ENCODE results near the gene GATC. TPM values are rescaled to one million over a fixed set of nuclear protein-coding genes. Genes with fewer than 3 reads are reported as not detected.
A peak's percentile ranks its signal among the peaks of the same experiment; 100 is the strongest.

Gene GATC
- total and polyA plus RNA-seq, 2 donors (not counting 3 experiments of a cell fraction or from before 2014, with no cell fraction given): 13.0 to 28.8 TPM

DNA sequence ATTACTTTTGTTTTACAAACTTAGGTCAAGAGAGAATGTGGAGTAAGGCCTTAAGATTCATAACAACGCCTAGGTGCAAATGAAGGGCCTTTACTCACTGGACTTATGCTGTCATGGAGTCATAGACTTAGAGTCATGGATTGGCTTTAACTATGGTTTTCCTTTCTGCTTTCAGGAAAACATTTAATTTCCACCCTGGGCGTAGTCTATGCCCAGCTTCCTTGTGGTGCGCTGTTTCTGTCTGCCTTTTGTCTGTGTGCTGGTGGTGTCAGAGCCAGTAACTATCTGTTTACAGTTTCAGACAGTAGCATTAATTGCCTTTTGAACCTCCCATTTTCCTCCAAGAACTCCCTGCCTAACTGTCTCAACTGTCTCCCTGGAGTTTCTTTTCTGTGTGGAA lies 40.2 kb upstream of the GATC start:
- TF ChIP-seq MYC (IDR thresholded peaks at IDR 0.05; ENCODE audit: low read depth, low read length) (no peak), EZH2 (IDR thresholded peaks at IDR 0.05; ENCODE audit: borderline replicate concordance, low read depth, low read length, severe bottlenecking) (no peak), POLR2AphosphoS5 (IDR thresholded peaks at IDR 0.05; ENCODE audit: insufficient read depth, low read depth, low read length) (no peak), FOS (IDR thresholded peaks at IDR 0.05; ENCODE audit: borderline replicate concordance, insufficient read depth, low read length) (no peak), POLR2A (IDR thresholded peaks at IDR 0.05; ENCODE audit: low read depth, low read length) (no peak), GATA2 (IDR thresholded peaks at IDR 0.05; ENCODE audit: insufficient read depth, insufficient read length, low read depth, low read length) (no peak)
- TF ChIP-seq, protein P1, sequence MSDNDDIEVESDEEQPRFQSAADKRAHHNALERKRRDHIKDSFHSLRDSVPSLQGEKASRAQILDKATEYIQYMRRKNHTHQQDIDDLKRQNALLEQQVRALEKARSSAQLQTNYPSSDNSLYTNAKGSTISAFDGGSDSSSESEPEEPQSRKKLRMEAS (IDR thresholded peaks at IDR 0.05; ENCODE audit: insufficient read depth, insufficient read length): no peak
- TF ChIP-seq, protein P2, sequence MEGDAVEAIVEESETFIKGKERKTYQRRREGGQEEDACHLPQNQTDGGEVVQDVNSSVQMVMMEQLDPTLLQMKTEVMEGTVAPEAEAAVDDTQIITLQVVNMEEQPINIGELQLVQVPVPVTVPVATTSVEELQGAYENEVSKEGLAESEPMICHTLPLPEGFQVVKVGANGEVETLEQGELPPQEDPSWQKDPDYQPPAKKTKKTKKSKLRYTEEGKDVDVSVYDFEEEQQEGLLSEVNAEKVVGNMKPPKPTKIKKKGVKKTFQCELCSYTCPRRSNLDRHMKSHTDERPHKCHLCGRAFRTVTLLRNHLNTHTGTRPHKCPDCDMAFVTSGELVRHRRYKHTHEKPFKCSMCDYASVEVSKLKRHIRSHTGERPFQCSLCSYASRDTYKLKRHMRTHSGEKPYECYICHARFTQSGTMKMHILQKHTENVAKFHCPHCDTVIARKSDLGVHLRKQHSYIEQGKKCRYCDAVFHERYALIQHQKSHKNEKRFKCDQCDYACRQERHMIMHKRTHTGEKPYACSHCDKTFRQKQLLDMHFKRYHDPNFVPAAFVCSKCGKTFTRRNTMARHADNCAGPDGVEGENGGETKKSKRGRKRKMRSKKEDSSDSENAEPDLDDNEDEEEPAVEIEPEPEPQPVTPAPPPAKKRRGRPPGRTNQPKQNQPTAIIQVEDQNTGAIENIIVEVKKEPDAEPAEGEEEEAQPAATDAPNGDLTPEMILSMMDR (IDR thresholded peaks at IDR 0.05; ENCODE audit: extremely low read depth in 1 of 2, insufficient read depth in 1 of 2, low read depth in 1 of 2, low read length in 2 of 2): no peak
- no peaks in the 10 kb centered on the region for H4K20me1 ChIP-seq (replicated peaks; ENCODE audit: control insufficient read depth, extremely low read depth, insufficient read depth, low read length)
- no peaks in the 10 kb centered on the region for H3K4me1 ChIP-seq (ENCODE audit: control insufficient read depth, extremely low read depth, insufficient read depth, low read length)
- intact Hi-C loops (cut with micrococcal nuclease) (no loop called here), dilution Hi-C loops (cut with MboI; ENCODE audit: extremely low pct_ligation_motif_present, low sequenced_read_pairs) (no loop called here)
- H3K4me2 ChIP-seq (ENCODE audit: insufficient read depth, low read length): no peak overlapping the region
- H3K27me3 ChIP-seq (ENCODE audit: control insufficient read depth in 2 of 2, insufficient read depth in 2 of 2, low read length in 2 of 2): peaks cover 0 to 1% of the 10 kb centered on the region in 2 experiments
- no peak for FAIRE-seq
- ChIA-PET POLR2A (no interaction called here), CTCF (no interaction called here)
- no peaks in the 10 kb centered on the region for H3K9me3 ChIP-seq (replicated peaks; ENCODE audit: control insufficient read depth, insufficient read depth, low read length)
- H3K27ac ChIP-seq (ENCODE audit: insufficient read depth, low read depth, low read length): no peak overlapping the region
- no peak overlapping the region for H3K9ac ChIP-seq (replicated peaks; ENCODE audit: extremely low read depth, insufficient read depth, low read length)
- no TSS peak for BruUV-seq (replicated peaks)
- no peaks in the 10 kb centered on the region for H3K9me1 ChIP-seq (replicated peaks; ENCODE audit: control insufficient read depth, extremely low read depth, insufficient read depth, low read length)
- no peak overlapping the region for H3K4me3 ChIP-seq (replicated peaks in 1 of 3; ENCODE audit: insufficient read depth in 1 of 3, low read depth in 1 of 3, low read length in 3 of 3)
- peak; percentile 5 for DNase-seq (ENCODE audit: low read depth, low spot score)
- no peaks in the 10 kb centered on the region for H3K36me3 ChIP-seq (ENCODE audit: control insufficient read depth in 2 of 2, extremely low read depth in 1 of 2, insufficient read depth in 2 of 2, low read length in 2 of 2)
- no peak overlapping the region for H2AFZ ChIP-seq (ENCODE audit: low read depth, low read length)
- H3K79me2 ChIP-seq (ENCODE audit: control insufficient read depth, insufficient read depth, low read length): no peaks in the 10 kb centered on the region

All from endothelial cell of umbilical vein (primary cell).